ENCODE data around the gene ZBTB2. TPM values are rescaled to one million over a fixed set of nuclear protein-coding genes. Genes with fewer than 3 reads are reported as not detected.

Gene ZBTB2
- total RNA-seq, 1 experiment from 2014 or later: 16.2 TPM

- no TSS peak for BruUV-seq (replicated peaks)
- intact Hi-C loops (cut with micrococcal nuclease; ENCODE audit: unreplicated experiment): no loop called here
- H3K36me3 ChIP-seq (ENCODE audit: control insufficient read depth, insufficient read depth, low read length): 0 out of 2 replicates have a peak, but pooled peaks cover 2% of the 10 kb centered on the region
- no peaks in the 10 kb centered on the region for H3K4me1 ChIP-seq (ENCODE audit: control insufficient read depth, insufficient read depth, low read length)
- CTCF ChIA-PET: no interaction called here
- in situ Hi-C loops (cut with HindIII; ENCODE audit: low pct_unique_long_range_greater_than_20kb, low sequenced_read_pairs): no loop called here
- no peak overlapping the region for H3K4me3 ChIP-seq (ENCODE audit: low read depth in 2 of 2, low read length in 2 of 2)
- H3K27ac ChIP-seq (ENCODE audit: low read length): no peak overlapping the region
- H3K9me3 ChIP-seq (ENCODE audit: control insufficient read depth, insufficient read depth, low read depth, low read length): no peaks in the 10 kb centered on the region
- POLR2A ChIA-PET: no interaction called here
- no peak for TF ChIP-seq TCF7L2 (IDR thresholded peaks at IDR 0.05; ENCODE audit: low read depth, low read length)
- TF ChIP-seq POLR2AphosphoS5 (IDR thresholded peaks at IDR 0.05; ENCODE audit: low read depth, low read length): no peak
- TF ChIP-seq SIN3A (IDR thresholded peaks at IDR 0.05; ENCODE audit: borderline replicate concordance, insufficient read depth, low read depth, low read length): no peak
- TF ChIP-seq CTCF (IDR thresholded peaks at IDR 0.05): no peak
- no peak for TF ChIP-seq REST (IDR thresholded peaks at IDR 0.05; ENCODE audit: insufficient read depth in 1 of 2, low read depth in 2 of 2, low read length in 1 of 2)
- peak; percentile 37 for ATAC-seq
- H3K27me3 ChIP-seq (ENCODE audit: control insufficient read depth, insufficient read depth, low read length): no peaks in the 10 kb centered on the region
- no peak for DNase-seq (ENCODE audit: low read depth, low spot score)
Measured at GRCh38 chr6:151341476-151342195, 49.7 kb downstream of the ZBTB2 start.

- intact Hi-C loops (cut with micrococcal nuclease; ENCODE audit: unreplicated experiment) (no loop called here), in situ Hi-C loops (cut with HindIII; ENCODE audit: low pct_unique_long_range_greater_than_20kb, low sequenced_read_pairs) (no loop called here)
- ChIA-PET CTCF (interaction anchor here (0.5 kb wide), 1 partner anchor 8 kb away, joined by 5 read pairs; no protein-coding TSS in a partner anchor), POLR2A (interaction anchor here (0.5 kb wide), 1 partner anchor 73 kb away, joined by 3 read pairs; no protein-coding TSS in a partner anchor)
- Histone ChIP-seq H3K9me3 (ENCODE audit: control insufficient read depth, insufficient read depth, low read depth, low read length) (no peaks in the 10 kb centered on the region), H3K36me3 (ENCODE audit: control insufficient read depth, insufficient read depth, low read length) (0 out of 2 replicates have a peak, but pooled peaks cover 2% of the 10 kb centered on the region), H3K4me1 (ENCODE audit: control insufficient read depth, insufficient read depth, low read length) (no peaks in the 10 kb centered on the region), H3K4me3 (ENCODE audit: low read depth in 2 of 2, low read length in 2 of 2) (no peak overlapping the region), H3K27ac (ENCODE audit: low read length) (no peak overlapping the region), H3K27me3 (ENCODE audit: control insufficient read depth, insufficient read depth, low read length) (no peaks in the 10 kb centered on the region)
- no peak for TF ChIP-seq REST (IDR thresholded peaks at IDR 0.05; ENCODE audit: insufficient read depth in 1 of 2, low read depth in 2 of 2, low read length in 1 of 2)
- TF ChIP-seq POLR2AphosphoS5 (IDR thresholded peaks at IDR 0.05; ENCODE audit: low read depth, low read length): no peak
- no peak for TF ChIP-seq SIN3A (IDR thresholded peaks at IDR 0.05; ENCODE audit: borderline replicate concordance, insufficient read depth, low read depth, low read length)
- TF ChIP-seq CTCF (IDR thresholded peaks at IDR 0.05): no peak
- TF ChIP-seq TCF7L2 (IDR thresholded peaks at IDR 0.05; ENCODE audit: low read depth, low read length): no peak
- ATAC-seq (no peak), DNase-seq (ENCODE audit: low read depth, low spot score) (no peak)
- no TSS peak for BruUV-seq (replicated peaks)
Measured at GRCh38 chr6:151340219-151340978, 51.0 kb downstream of the ZBTB2 start.
